IPS-18c (cell line): ENCODE results near the gene ALDH16A1.
A peak's percentile ranks its signal among the peaks of the same experiment; 100 is the strongest.

Experiments used
- H3K4me3 ChIP-seq: 2 replicates; pipeline ENCODE4 v1.7.0; 2013; ENCODE audit warnings: low read depth, mild to moderate bottlenecking, low read length, moderate library complexity; ENCODE audit not compliant: insufficient read depth
- H3K9me3 ChIP-seq: one replicate; pipeline ENCODE4 v1.6.1; 2013; ENCODE audit warnings: mild to moderate bottlenecking, low read length, moderate library complexity; ENCODE audit not compliant: control insufficient read depth, insufficient read depth

The ALDH16A1 gene

GRCh38 chr19:49421878-49422202 lies 31.2 kb upstream of the ALDH16A1 start:
- Histone ChIP-seq H3K4me3 (no peak overlapping the region), H3K9me3 (peaks cover 2% of the 10 kb centered on the region)

- peaks cover 2% of the 10 kb centered on the region for H3K9me3 ChIP-seq
- peak overlapping the region; percentile 51 for H3K4me3 ChIP-seq
Measured at GRCh38 chr19:49422407-49423070, 30.5 kb upstream of the ALDH16A1 start.

- peak within 1 kb of the TSS; percentile 51 for H3K4me3 ChIP-seq
- H3K9me3 ChIP-seq, result peaks cover 2% of the 10 kb centered on the region
Measured at GRCh38 chr19:49423071-49423984, 29.7 kb upstream of the ALDH16A1 start, which contains the start of gene PTH2. TSS of gene PTH2 (minus strand) at chr19:49423441. CDS start at chr19:49423339, 102 bp downstream.

GRCh38 chr19:49423985-49424303 lies 29.1 kb upstream of the ALDH16A1 start:
- Histone ChIP-seq H3K4me3 (no peak overlapping the region), H3K9me3 (peaks cover 2% of the 10 kb centered on the region)

- H3K9me3 ChIP-seq, result peaks cover 2% of the 10 kb centered on the region
- peak within 1 kb of the TSS; percentile 32; the same call in 1 of the 2 replicates for H3K4me3 ChIP-seq
Measured at GRCh38 chr19:49425178-49425577, 27.8 kb upstream of the ALDH16A1 start, which contains the start of gene GFY. TSS of gene GFY (plus strand) at chr19:49425388. CDS start at chr19:49426431, 1,043 bp downstream.

- peak overlapping the region; percentile 32; the same call in 1 of the 2 replicates for H3K4me3 ChIP-seq
Measured at GRCh38 chr19:49425922-49426592, 27.0 kb upstream of the ALDH16A1 start.

GRCh38 chr19:49427339-49427738 lies 25.7 kb upstream of the ALDH16A1 start:
- no peak overlapping the region for H3K4me3 ChIP-seq
- H3K9me3 ChIP-seq, result peaks cover 4% of the 10 kb centered on the region

More at GRCh38 chr19:49425922-49426592, 27.0 kb upstream of the ALDH16A1 start:
- H3K9me3 ChIP-seq, result peaks cover 2% of the 10 kb centered on the region

GRCh38 chr19:49427855-49428546 lies 25.0 kb upstream of the ALDH16A1 start:
- peak overlapping the region; percentile 50 for H3K4me3 ChIP-seq
- H3K9me3 ChIP-seq, result peaks cover 4% of the 10 kb centered on the region

GRCh38 chr19:49428547-49429451 lies 24.2 kb upstream of the ALDH16A1 start:
- Histone ChIP-seq H3K9me3 (peaks cover 4% of the 10 kb centered on the region), H3K4me3 (peak overlapping the region; percentile 50)

GRCh38 chr19:49430172-49430677 lies 22.8 kb upstream of the ALDH16A1 start:
- no peak overlapping the region for H3K4me3 ChIP-seq
- peaks cover 2% of the 10 kb centered on the region for H3K9me3 ChIP-seq

- Histone ChIP-seq H3K9me3 (peaks cover 2% of the 10 kb centered on the region), H3K4me3 (no peak overlapping the region)
Measured at GRCh38 chr19:49430678-49431329, 22.2 kb upstream of the ALDH16A1 start.

- Histone ChIP-seq H3K4me3 (no peak overlapping the region), H3K9me3 (peaks cover 2% of the 10 kb centered on the region)
Measured at GRCh38 chr19:49431330-49431749, 21.7 kb upstream of the ALDH16A1 start.

- Histone ChIP-seq H3K9me3 (peaks cover 2% of the 10 kb centered on the region), H3K4me3 (peak overlapping the region; percentile 40)
Measured at GRCh38 chr19:49432141-49433073, 20.6 kb upstream of the ALDH16A1 start.

- H3K4me3 ChIP-seq, result no peak overlapping the region
- H3K9me3 ChIP-seq, result peaks cover 2% of the 10 kb centered on the region
Measured at GRCh38 chr19:49433240-49433901, 19.7 kb upstream of the ALDH16A1 start.
